HG03066 (cell line): ENCODE measurements around the gene FKBP10.
"Not testable (repeated sequence)": the region's sequence is repeated elsewhere in the genome, so short reads cannot be mapped to it uniquely, and the experiment has no call there.

Experiments used
- ATAC-seq: cut with Tn5 transposase; IDR thresholded peaks from one replicate; pipeline ENCODE4 v1.9.1; 2021; ENCODE audit warnings: low read depth; ENCODE audit not compliant: unreplicated experiment

FKBP10 gene

DNA sequence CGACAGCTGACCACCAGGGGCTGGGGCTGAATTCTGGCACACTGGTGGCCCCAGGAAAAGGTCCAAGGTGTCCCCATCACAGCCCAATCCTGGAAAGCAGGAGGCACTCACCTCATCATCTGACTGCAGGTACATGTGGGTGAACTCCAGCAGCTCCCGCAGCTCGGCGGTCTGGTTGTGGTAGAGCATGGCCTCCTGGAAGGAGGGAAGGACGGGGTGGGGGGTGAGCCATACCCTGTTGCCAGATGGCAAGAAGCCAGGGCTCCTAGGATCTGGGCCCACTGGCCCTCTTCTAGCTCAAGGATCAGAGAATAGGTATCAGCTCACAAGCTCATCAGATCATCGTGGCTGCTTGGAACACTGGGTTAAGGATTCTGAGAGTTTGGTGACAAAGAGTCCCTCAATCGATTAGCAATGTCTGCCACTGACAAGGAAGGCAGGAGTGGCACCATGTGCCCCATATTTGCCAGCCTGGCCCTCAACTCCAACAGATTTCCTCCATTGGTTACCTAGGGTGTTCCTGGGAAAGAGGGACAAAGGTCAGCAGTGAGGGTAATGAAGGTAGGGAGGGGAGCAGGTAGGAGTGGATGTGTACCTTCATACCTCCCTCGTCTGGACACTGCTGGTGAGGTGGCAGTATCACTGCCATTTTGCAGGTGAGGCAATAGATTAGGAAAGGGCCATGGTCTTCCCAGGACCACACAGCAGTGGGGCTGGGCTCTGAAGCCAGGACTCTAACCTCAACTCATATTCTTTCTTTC, 5.9 kb upstream of the FKBP10 start:
- no peak for ATAC-seq

DNA sequence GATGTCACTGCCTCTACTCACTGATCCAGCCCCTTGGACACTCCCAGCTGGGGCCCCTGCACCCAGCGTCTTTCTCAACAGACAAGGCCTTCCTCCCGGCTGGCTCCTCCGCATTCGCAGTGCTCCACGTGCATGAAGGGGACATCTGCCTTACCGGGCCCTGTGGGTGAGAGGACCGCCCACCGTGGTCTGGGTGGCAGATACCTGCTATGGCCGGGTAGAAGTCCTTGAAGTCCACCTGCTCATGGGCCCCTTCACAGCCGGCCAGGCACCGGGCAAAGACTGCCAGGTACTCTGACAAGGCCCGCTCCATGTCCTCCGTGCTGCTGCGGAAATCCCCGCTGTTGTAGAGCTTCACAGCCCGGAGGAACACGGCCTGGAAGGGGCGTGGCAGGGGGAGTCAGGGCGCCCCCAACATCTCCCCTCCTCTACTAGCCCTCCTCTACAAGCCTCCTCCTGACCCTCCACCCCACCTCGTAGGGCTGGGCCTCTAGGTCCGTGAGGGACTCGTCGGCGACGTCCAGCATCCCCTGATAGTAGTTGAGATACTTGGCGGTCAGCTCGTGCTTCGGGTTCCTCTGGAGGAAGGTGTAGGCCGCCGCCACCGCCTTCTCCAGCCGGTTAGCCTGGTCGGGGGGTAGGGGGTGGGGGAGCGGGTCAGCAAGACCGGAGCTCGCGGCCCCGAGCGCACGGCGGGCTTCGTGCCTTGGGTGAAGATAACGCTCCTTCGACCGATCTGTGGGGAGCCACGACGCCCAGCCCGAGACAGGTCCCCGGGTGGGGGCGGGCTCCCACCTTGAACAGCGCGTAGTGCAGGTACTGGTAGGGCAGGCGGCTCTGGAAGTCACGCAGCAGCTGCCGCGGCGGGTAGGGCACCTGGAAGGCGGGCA, 1.9 kb upstream of the FKBP10 start:
- ATAC-seq: no peak

- ATAC-seq: no peak
These were observed 1.0 kb upstream of the FKBP10 start, which contains the start of gene P3H4 for GRCh38 chr17:41811549-41812380. Gene P3H4, minus strand, starts transcription at chr17:41811949. Its CDS starts 34 bp downstream, at chr17:41811915.

DNA sequence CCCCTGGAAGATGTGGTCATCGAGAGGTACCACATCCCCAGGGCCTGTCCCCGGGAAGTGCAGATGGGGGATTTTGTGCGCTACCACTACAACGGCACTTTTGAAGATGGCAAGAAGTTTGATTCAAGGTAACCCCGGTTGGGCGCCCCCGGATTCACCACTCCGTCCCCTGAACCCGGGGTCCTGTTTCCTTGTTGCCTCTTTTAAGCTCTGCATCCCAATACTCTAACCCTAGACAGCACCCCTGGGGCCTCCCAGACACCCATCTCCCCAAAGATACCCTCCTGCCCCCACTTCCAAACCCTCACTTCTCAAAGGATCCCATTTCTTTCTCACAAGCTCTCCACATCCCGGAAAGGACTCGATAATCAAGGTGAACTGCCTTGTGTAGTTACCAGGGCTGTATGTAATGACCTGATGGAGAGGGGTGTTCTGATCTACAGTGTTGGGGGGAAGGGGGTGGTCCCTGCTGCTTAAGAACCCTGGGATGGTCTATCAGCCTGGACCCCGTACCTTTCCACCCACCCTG, 412 bp downstream of the FKBP10 start:
- no peak for ATAC-seq

DNA sequence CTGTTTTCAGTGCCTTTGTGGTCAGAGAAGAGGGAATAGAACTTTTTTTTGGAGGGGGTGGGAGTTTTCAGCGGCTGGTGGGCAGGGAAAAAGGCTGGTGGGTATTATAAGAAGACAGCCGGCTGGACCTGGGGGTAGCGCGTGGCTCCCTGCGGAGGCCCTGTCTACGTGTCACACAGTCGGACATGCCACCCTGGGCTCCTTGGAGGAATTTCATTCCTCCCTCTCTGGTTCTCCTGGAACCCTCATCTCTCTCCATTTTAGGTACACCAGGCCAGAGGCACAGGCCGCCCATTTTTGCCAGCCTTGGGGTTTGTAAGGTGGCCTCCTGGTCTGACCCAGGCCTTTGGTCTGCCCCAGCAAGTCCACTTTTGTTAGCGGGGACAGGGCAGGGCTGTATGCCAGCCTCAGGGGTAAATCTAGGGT, 908 bp downstream of the FKBP10 start:
- ATAC-seq: no peak

GRCh38 chr17:41814195-41814594, 1.4 kb downstream of the FKBP10 start:
- ATAC-seq: no peak

DNA sequence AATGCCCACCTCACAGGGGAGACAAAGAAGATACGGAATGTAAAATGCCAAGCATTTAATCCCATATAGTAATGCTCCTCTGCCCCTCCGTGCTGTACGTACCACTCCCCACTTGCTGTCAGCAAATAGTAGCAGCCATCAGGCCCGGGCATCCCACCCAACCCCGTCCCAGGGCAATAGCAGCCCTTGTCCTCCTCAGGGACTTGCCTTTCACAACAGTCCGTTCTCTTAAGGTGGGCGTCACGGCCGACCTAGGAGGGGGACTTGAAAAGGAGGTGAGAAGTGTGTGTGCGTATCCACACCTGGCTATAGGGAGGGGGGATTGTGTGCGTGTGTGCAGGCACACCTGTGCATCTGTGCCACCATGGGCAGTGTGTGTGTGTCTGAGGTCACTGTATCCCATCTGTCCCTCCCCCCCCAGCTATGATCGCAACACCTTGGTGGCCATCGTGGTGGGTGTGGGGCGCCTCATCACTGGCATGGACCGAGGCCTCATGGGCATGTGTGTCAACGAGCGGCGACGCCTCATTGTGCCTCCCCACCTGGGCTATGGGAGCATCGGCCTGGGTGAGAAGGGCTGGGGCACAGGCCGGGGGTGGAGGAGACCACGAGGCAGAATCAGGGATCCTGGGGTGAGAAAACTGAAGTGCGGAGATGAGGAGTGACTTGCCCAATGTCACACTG, 4.0 kb downstream of the FKBP10 start:
- ATAC-seq: no peak

GRCh38 chr17:41818024-41818423, 5.2 kb downstream of the FKBP10 start:
- ATAC-seq: no peak

- ATAC-seq: no peak
These were observed 9.0 kb downstream of the FKBP10 start for GRCh38 chr17:41821776-41822175.

- ATAC-seq: no peak
These were observed 9.7 kb downstream of the FKBP10 start for GRCh38 chr17:41822216-41823140.

DNA sequence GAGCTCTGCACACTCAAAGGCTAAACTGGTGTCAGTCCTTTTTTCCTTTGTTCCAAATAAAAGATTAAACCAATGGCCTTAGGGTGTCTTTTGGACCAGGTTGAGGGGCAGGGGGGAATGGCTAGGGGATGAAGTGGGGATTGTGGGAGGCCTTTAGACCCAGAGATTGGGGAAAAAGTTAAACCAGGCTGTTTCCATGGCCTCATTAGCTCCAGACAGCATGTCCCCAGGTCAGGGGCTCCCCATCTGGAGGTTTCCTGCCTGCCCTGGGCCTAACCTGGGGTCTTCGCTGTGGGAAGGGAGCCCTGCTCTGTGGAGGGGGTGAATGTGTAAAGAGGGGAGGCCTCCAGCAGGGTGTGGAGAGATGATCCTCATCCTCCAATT, 10.3 kb downstream of the FKBP10 start:
- no peak for ATAC-seq

GRCh38 chr17:41823580-41823979, 10.8 kb downstream of the FKBP10 start:
- ATAC-seq: no peak

GRCh38 chr17:41824086-41824485, 11.3 kb downstream of the FKBP10 start:
- no peak for ATAC-seq

DNA sequence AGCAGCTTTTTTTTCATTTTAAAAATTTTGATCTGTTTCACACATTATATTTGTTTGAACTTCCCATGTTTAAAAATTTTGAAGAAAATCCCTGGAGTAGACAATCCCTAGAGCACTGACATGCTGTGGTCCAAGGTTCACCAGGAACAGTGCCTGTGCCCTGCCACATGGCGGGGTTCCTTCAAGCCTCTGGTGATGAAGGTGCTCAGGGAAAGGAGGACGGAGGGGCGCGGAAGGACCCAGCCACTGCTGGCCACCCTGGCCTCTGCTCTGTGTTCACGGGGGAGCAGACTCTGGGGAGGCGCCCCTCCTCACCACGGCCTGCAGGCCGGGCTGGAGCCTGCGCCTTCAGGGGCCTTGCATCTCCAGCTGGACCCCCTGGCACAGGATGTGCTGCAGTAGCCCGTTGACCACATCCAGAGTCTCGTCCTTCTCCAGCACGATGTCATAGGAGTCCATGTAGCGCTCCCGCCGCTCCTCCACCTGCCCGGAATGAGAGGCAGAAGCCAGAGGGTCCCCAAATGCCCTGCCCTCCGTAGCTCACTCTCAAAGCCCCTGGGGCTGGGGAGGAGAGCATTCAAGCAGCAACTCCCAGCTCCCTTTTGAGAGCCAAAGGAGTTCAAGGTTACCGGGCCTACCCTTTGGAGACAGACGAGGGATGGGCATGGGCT, 12.5 kb downstream of the FKBP10 start:
- ATAC-seq: no peak

DNA sequence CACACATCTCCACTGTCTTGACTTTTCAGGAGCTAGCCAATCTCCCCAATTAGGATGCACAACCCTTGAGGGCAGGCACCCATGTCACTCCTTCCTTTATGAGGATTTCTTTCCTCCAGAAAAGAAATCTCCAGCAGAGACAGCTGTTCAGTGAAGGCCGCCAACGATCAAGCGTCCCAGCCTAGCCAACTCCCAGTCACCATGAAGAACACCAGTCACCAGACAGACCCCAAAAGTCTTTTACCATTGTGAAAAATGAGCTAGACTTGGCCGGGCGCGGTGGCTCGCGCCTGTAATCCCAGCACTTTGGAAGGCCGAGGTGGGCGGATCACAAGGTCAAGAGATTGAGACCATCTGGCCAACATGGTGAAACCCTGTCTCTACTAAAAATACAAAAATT, 17.2 kb downstream of the FKBP10 start:
- not testable (repeated sequence) for ATAC-seq

DNA sequence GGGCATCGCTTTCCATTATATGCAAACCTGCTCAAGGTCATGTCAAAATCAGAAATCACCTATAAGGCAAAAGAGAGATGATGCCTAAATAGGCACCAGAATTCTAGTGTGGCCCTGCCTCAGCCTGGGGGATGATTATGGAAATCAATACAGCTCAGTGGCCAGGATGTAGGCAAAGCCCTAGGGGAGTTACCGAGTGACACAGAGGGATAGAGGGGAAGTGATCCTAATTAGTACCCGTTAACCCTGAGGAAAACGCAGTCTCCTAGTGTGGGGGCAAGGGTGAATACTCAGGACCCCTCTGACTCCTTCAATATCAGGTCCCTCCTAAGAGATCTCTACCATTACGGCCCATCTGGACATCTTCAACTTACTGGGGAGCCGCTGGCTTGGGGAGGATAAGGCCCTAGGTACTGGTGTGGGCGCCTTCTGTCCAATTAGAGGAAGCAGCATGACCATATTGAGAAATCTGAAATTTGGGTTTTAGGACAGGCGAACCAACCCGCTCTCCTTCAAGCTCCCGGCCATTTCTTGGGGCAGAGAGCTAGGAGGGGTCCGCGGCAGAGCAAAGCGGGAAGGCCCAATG, 22.5 kb downstream of the FKBP10 start:
- no peak for ATAC-seq

- no peak for ATAC-seq
These were observed 23.2 kb downstream of the FKBP10 start, which contains the start of gene NT5C3B for GRCh38 chr17:41835800-41836549. Gene NT5C3B, minus strand, starts transcription at chr17:41836232. Its CDS starts 39 bp downstream, at chr17:41836193.
